ENCODE data around the gene LYAR. TPM values are rescaled to one million over a fixed set of nuclear protein-coding genes. Genes with fewer than 3 reads are reported as not detected.

Gene LYAR
- total and polyA plus RNA-seq, 2 experiments from 2014 or later: 44.0 to 105 TPM

- TF ChIP-seq EZH2phosphoT487 (IDR thresholded peaks at IDR 0.05; ENCODE audit: unreplicated experiment) (no peak), ZNF114 (CRISPR knock-in tag; IDR thresholded peaks at IDR 0.05) (no peak), NANOG (IDR thresholded peaks at IDR 0.05; ENCODE audit: borderline replicate concordance) (no peak), REST (IDR thresholded peaks at IDR 0.05; ENCODE audit: unreplicated experiment) (no peak)
These were observed 36.2 kb upstream of the LYAR start (continued) for GRCh38 chr4:4326166-4326565.

GRCh38 chr4:4325321-4325720, 35.4 kb upstream of the LYAR start:
- H3K79me2 ChIP-seq (replicated peaks; ENCODE audit: insufficient read depth): no peaks in the 10 kb centered on the region
- no peaks in the 10 kb centered on the region for H3K9me2 ChIP-seq (ENCODE audit: insufficient read depth)
- no peak overlapping the region for H2AFZ ChIP-seq
- peaks cover 20% of the 10 kb centered on the region for H3K36me3 Mint-ChIP-seq (ENCODE audit: low read depth)
- H4K20me1 ChIP-seq (replicated peaks; ENCODE audit: insufficient read depth): no peaks in the 10 kb centered on the region; the same call in 1 of the 2 replicates
- 0 out of 2 replicates have a peak, but pooled peaks cover 3% of the 10 kb centered on the region for H3F3A ChIP-seq (replicated peaks; ENCODE audit: low read depth)
- no peak overlapping the region for H3K27ac ChIP-seq (ENCODE audit: low read depth)
- DNase-seq (ENCODE audit: low spot score): no peak
- no peaks in the 10 kb centered on the region for H3K36me3 ChIP-seq (ENCODE audit: insufficient read depth)
- no peak for TF ChIP-seq STAT1 (IDR thresholded peaks at IDR 0.05; ENCODE audit: unreplicated experiment)
- TF ChIP-seq ZNF331 (CRISPR knock-in tag; IDR thresholded peaks at IDR 0.05; ENCODE audit: low read depth): no peak
- no peak for TF ChIP-seq JUNB (IDR thresholded peaks at IDR 0.05; ENCODE audit: unreplicated experiment)
- no peak for TF ChIP-seq EZH2phosphoT487 (IDR thresholded peaks at IDR 0.05; ENCODE audit: unreplicated experiment)
- TF ChIP-seq ZNF114 (CRISPR knock-in tag; IDR thresholded peaks at IDR 0.05): no peak
- TF ChIP-seq CREB1 (CRISPR knock-in tag; IDR thresholded peaks at IDR 0.05; ENCODE audit: low read depth): no peak
- no peak for TF ChIP-seq EZH2 (IDR thresholded peaks at IDR 0.05; ENCODE audit: low read depth, unreplicated experiment)
- no peak for TF ChIP-seq ZNF462 (CRISPR knock-in tag; IDR thresholded peaks at IDR 0.05)
- no peak for TF ChIP-seq POLR2AphosphoS5 (IDR thresholded peaks at IDR 0.05; ENCODE audit: low read depth)
- TF ChIP-seq REST (IDR thresholded peaks at IDR 0.05; ENCODE audit: unreplicated experiment): no peak
- no peak for TF ChIP-seq NANOG (IDR thresholded peaks at IDR 0.05; ENCODE audit: borderline replicate concordance)
- peaks cover 14% of the 10 kb centered on the region for H3K4me1 Mint-ChIP-seq
- H3K4me2 ChIP-seq: no peak overlapping the region
- H3K4me3 Mint-ChIP-seq: no peak overlapping the region
- H3K27ac Mint-ChIP-seq: no peak overlapping the region
- no peak for ATAC-seq
- peaks cover 5% of the 10 kb centered on the region for H3K27me3 Mint-ChIP-seq (ENCODE audit: insufficient read depth, low read depth, poor library complexity)
- no peaks in the 10 kb centered on the region for H3K27me3 ChIP-seq (ENCODE audit: insufficient read depth)
- H3K4me3 ChIP-seq: no peak overlapping the region
- H3K9me3 Mint-ChIP-seq: no peaks in the 10 kb centered on the region
- H3K4me1 ChIP-seq (ENCODE audit: insufficient read depth): 0 out of 2 replicates have a peak, but pooled peaks cover 4% of the 10 kb centered on the region

Measured in GM23338 (cell line).